Measurements from ENCODE around the gene ZNF804A. TPM values are rescaled to one million over a fixed set of nuclear protein-coding genes. Genes with fewer than 3 reads are reported as not detected.

The ZNF804A gene
- total RNA-seq, 1 experiment from 2014 or later = 3.4 TPM

- intact Hi-C loops (cut with micrococcal nuclease; ENCODE audit: unreplicated experiment) = loop anchor here (10.0 kb wide), 2 partner anchors 602 to 1132 kb away; partner anchors contain the start of gene FSIP2
- TF ChIP-seq EZH2 (IDR thresholded peaks at IDR 0.05; ENCODE audit: borderline replicate concordance, low read depth, low read length, poor library complexity, severe bottlenecking) = no peak
- no peak for TF ChIP-seq CTCF (conservative IDR thresholded peaks at IDR 0.05; ENCODE audit: low read depth, low read length)
- Histone ChIP-seq H3K9me3 (ENCODE audit: low read depth, low read length, poor library complexity, severe bottlenecking) (peaks cover 6% of the 10 kb centered on the region), H3K4me3 (ENCODE audit: low read depth, low read length, poor library complexity, severe bottlenecking) (no peak overlapping the region), H3K27me3 (replicated peaks; ENCODE audit: insufficient read depth, low read depth, low read length, poor library complexity) (no peaks in the 10 kb centered on the region), H3K4me1 (ENCODE audit: insufficient read depth, low read length, poor library complexity, severe bottlenecking) (peaks cover 27% of the 10 kb centered on the region), H3K27ac (ENCODE audit: low read depth, low read length, poor library complexity, severe bottlenecking) (no peak overlapping the region), H3K36me3 (ENCODE audit: insufficient read depth, low read length, poor library complexity, severe bottlenecking) (no peaks in the 10 kb centered on the region)
- ChIA-PET CTCF (no interaction called here), POLR2A (ENCODE audit: low non-redundant PET) (no interaction called here)
- DNase-seq (ENCODE audit: low spot score) = no peak
- no TSS peak for BruUV-seq (replicated peaks)
Observed at GRCh38 chr2:184602734-184603133, 4.4 kb downstream of the ZNF804A start.

GRCh38 chr2:184610891-184611290 lies 12.6 kb downstream of the ZNF804A start:
- TF ChIP-seq EZH2 (IDR thresholded peaks at IDR 0.05; ENCODE audit: borderline replicate concordance, low read depth, low read length, poor library complexity, severe bottlenecking) (no peak), CTCF (conservative IDR thresholded peaks at IDR 0.05; ENCODE audit: low read depth, low read length) (no peak)
- BruUV-seq (replicated peaks) = no TSS peak
- no peaks in the 10 kb centered on the region for H3K27me3 ChIP-seq (replicated peaks; ENCODE audit: insufficient read depth, low read depth, low read length, poor library complexity)
- POLR2A ChIA-PET (ENCODE audit: low non-redundant PET) = no interaction called here
- H3K9me3 ChIP-seq (ENCODE audit: low read depth, low read length, poor library complexity, severe bottlenecking) = peaks cover 6% of the 10 kb centered on the region
- intact Hi-C loops (cut with micrococcal nuclease; ENCODE audit: unreplicated experiment) = loop anchor here (10.0 kb wide), 1 partner anchor 154 kb away; no protein-coding TSS in a partner anchor
- H3K4me3 ChIP-seq (ENCODE audit: low read depth, low read length, poor library complexity, severe bottlenecking) = no peak overlapping the region
- no peaks in the 10 kb centered on the region for H3K36me3 ChIP-seq (ENCODE audit: insufficient read depth, low read length, poor library complexity, severe bottlenecking)
- no peak overlapping the region for H3K27ac ChIP-seq (ENCODE audit: low read depth, low read length, poor library complexity, severe bottlenecking)
- DNase-seq (ENCODE audit: low spot score) = no peak
- no peaks in the 10 kb centered on the region for H3K4me1 ChIP-seq (ENCODE audit: insufficient read depth, low read length, poor library complexity, severe bottlenecking)
- CTCF ChIA-PET = no interaction called here

DNA sequence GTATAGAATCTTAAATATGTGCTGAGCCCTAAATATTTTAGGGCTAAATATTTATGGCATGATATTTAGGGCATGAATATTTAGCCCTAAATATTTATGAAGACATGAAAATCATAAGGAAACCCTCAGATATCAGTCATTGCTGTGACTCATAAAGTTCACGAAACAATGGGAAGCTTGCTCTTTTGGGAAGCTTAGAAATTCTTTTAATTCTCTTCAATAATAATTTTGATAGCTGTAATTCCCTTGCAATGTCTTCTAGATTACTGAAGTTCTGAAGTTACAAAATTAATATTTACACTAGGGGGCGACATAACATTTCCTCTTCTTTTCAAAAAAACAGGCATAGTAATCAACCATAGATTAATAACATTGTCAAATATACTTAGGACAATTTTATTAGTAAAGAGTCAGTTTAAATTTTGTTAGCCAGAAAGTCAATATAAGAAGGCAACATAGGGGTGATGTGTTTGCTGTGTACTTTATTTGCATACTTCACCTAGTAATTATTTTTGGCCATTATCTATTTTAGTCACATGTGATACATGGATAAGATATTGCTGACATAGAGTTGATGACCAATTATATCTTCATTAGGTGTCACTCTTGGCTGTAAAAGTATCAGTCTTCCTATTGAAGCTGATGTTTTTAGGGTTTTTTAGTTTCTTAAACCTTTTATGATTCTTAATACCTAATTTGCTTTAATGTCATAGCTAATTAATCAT lies 13.2 kb downstream of the ZNF804A start:
- ChIA-PET CTCF (no interaction called here), POLR2A (ENCODE audit: low non-redundant PET) (no interaction called here)
- H3K4me1 ChIP-seq (ENCODE audit: insufficient read depth, low read length, poor library complexity, severe bottlenecking) = no peaks in the 10 kb centered on the region
- intact Hi-C loops (cut with micrococcal nuclease; ENCODE audit: unreplicated experiment) = loop anchor here (10.0 kb wide), 1 partner anchor 153 kb away; no protein-coding TSS in a partner anchor
- H3K4me3 ChIP-seq (ENCODE audit: low read depth, low read length, poor library complexity, severe bottlenecking) = no peak overlapping the region
- DNase-seq (ENCODE audit: low spot score) = peak; percentile 68
- no peaks in the 10 kb centered on the region for H3K36me3 ChIP-seq (ENCODE audit: insufficient read depth, low read length, poor library complexity, severe bottlenecking)
- TF ChIP-seq CTCF (conservative IDR thresholded peaks at IDR 0.05; ENCODE audit: low read depth, low read length) (peak; percentile 66), EZH2 (IDR thresholded peaks at IDR 0.05; ENCODE audit: borderline replicate concordance, low read depth, low read length, poor library complexity, severe bottlenecking) (no peak)
- H3K9me3 ChIP-seq (ENCODE audit: low read depth, low read length, poor library complexity, severe bottlenecking) = peaks cover 6% of the 10 kb centered on the region
- BruUV-seq (replicated peaks) = no TSS peak
- H3K27ac ChIP-seq (ENCODE audit: low read depth, low read length, poor library complexity, severe bottlenecking) = no peak overlapping the region
- no peaks in the 10 kb centered on the region for H3K27me3 ChIP-seq (replicated peaks; ENCODE audit: insufficient read depth, low read depth, low read length, poor library complexity)
